Esophagus (tissue), 2 donors: ENCODE data around the gene KLKB1. TPM values are rescaled to one million over a fixed set of nuclear protein-coding genes. Genes with fewer than 3 reads are reported as not detected.

Source experiments
- H3K27ac ChIP-seq, 2 donors: one replicate each; pipeline ENCODE4 v1.5.1; 2013; ENCODE audit warnings: low read depth in 2 of 2, mild to moderate bottlenecking in 2 of 2, inconsistent platforms in 1 of 2, low read length in 1 of 2, moderate library complexity in 1 of 2
- H3K27me3 ChIP-seq, 2 donors: one replicate each; pipeline ENCODE4 v1.6.1; 2013; ENCODE audit warnings: low read length in 2 of 2, control low read depth in 1 of 2, mild to moderate bottlenecking in 1 of 2; ENCODE audit not compliant: insufficient read depth in 2 of 2, control insufficient read depth in 1 of 2
- H3K36me3 ChIP-seq, 2 donors: one replicate each; pipeline ENCODE4 v1.6.1; 2013; ENCODE audit warnings: low read length in 1 of 2; ENCODE audit not compliant: control insufficient read depth in 2 of 2, insufficient read depth in 2 of 2
- H3K4me1 ChIP-seq, 2 donors: one replicate each; pipeline ENCODE4 v1.6.1; 2013; ENCODE audit warnings: low read length in 1 of 2; ENCODE audit not compliant: control insufficient read depth in 2 of 2, insufficient read depth in 2 of 2
- H3K4me3 ChIP-seq, 2 donors: one replicate each; pipeline ENCODE4 v1.5.1; 2013; ENCODE audit warnings: low read length in 2 of 2, mild to moderate bottlenecking in 2 of 2, low read depth in 1 of 2, moderate library complexity in 1 of 2
- H3K9me3 ChIP-seq, 2 donors: one replicate each; pipeline ENCODE4 v1.6.1; 2013; ENCODE audit warnings: mild to moderate bottlenecking in 2 of 2, low read depth in 1 of 2, low read length in 1 of 2, moderate library complexity in 1 of 2; ENCODE audit not compliant: control insufficient read depth in 2 of 2, insufficient read depth in 1 of 2
- WGBS, 2 donors: extraction: QIAGEN DNeasy Blood & Tissue Kit; methylation state at CpG; one replicate each; pipeline ENCODE4 v1.1.7; 2013; 5-methylcytosine and 5-hydroxymethylcytosine counted together
- polyA plus RNA-seq, 2 donors: library from polyadenylated mRNA; stranded (reverse); fragments of 200-250 nt; gene quantifications; one replicate each; pipeline ENCODE4 v1.2.3, GENCODE V29; 2013
- donor health status: healthy with polysubstance abuse.
- donor health status: Bipolar disorder and iron deficiency.

KLKB1 gene
- polyA plus RNA-seq, 2 donors: 0.12 to 0.26 TPM

GRCh38 chr4:186298031-186298647 is 70.8 kb downstream of the KLKB1 start:
- no peaks in the 10 kb centered on the region for H3K36me3 ChIP-seq
- 40 to 43% methylated on average over 39 of the region's 39 CpGs for WGBS, 2 donors
- no peak overlapping the region for H3K4me3 ChIP-seq
- no peaks in the 10 kb centered on the region for H3K27me3 ChIP-seq
- H3K27ac ChIP-seq: no peak overlapping the region
- H3K9me3 ChIP-seq: no peaks in the 10 kb centered on the region
- H3K4me1 ChIP-seq: no peaks in the 10 kb centered on the region

- peaks cover 0 to 2% of the 10 kb centered on the region in 2 donors for H3K27me3 ChIP-seq
- H3K4me1 ChIP-seq: no peaks in the 10 kb centered on the region
- WGBS, 2 donors: 77 to 79% methylated on average over 5 of the region's 5 CpGs
- H3K27ac ChIP-seq: no peak overlapping the region
- H3K4me3 ChIP-seq: no peak overlapping the region
- no peaks in the 10 kb centered on the region for H3K36me3 ChIP-seq
- no peaks in the 10 kb centered on the region for H3K9me3 ChIP-seq
Observed at GRCh38 chr4:186299291-186299690, 72.0 kb downstream of the KLKB1 start.

GRCh38 chr4:186300659-186301390 is 73.5 kb downstream of the KLKB1 start:
- Histone ChIP-seq H3K4me1 (no peaks in the 10 kb centered on the region), H3K4me3 (no peak overlapping the region), H3K36me3 (no peaks in the 10 kb centered on the region), H3K9me3 (no peaks in the 10 kb centered on the region), H3K27me3 (peaks cover 0 to 2% of the 10 kb centered on the region in 2 donors), H3K27ac (no peak overlapping the region)
- WGBS, 2 donors: 75 to 84% methylated on average over 6 of the region's 6 CpGs

GRCh38 chr4:186304216-186304615 is 76.9 kb downstream of the KLKB1 start:
- no peaks in the 10 kb centered on the region for H3K36me3 ChIP-seq
- H3K27me3 ChIP-seq: peaks cover 0 to 2% of the 10 kb centered on the region in 2 donors
- WGBS, 2 donors: 84 to 91% methylated on average over 5 of the region's 5 CpGs
- no peaks in the 10 kb centered on the region for H3K4me1 ChIP-seq
- no peak overlapping the region for H3K27ac ChIP-seq
- no peak overlapping the region for H3K4me3 ChIP-seq
- H3K9me3 ChIP-seq: no peaks in the 10 kb centered on the region

- WGBS, 2 donors: 61 to 67% methylated on average over 13 of the region's 13 CpGs
- Histone ChIP-seq H3K9me3 (no peaks in the 10 kb centered on the region), H3K36me3 (no peaks in the 10 kb centered on the region), H3K4me3 (no peak overlapping the region), H3K27ac (no peak overlapping the region), H3K4me1 (no peaks in the 10 kb centered on the region), H3K27me3 (peaks cover 0 to 2% of the 10 kb centered on the region in 2 donors)
Observed at GRCh38 chr4:186304866-186305505, 77.7 kb downstream of the KLKB1 start.

- H3K4me1 ChIP-seq: no peaks in the 10 kb centered on the region
- H3K27me3 ChIP-seq: peaks cover 0 to 2% of the 10 kb centered on the region in 2 donors
- no peaks in the 10 kb centered on the region for H3K9me3 ChIP-seq
- WGBS, 2 donors: 52 to 58% methylated on average over 4 of the region's 4 CpGs
- no peak overlapping the region for H3K4me3 ChIP-seq
- H3K27ac ChIP-seq: no peak overlapping the region
- H3K36me3 ChIP-seq: no peaks in the 10 kb centered on the region
Observed at GRCh38 chr4:186307497-186307896, 80.2 kb downstream of the KLKB1 start.

- Histone ChIP-seq H3K27me3 (peaks cover 0 to 2% of the 10 kb centered on the region in 2 donors), H3K4me3 (no peak overlapping the region), H3K9me3 (no peaks in the 10 kb centered on the region), H3K36me3 (no peaks in the 10 kb centered on the region), H3K4me1 (no peaks in the 10 kb centered on the region), H3K27ac (no peak overlapping the region)
- 62 to 71% methylated on average over 3 of the region's 3 CpGs for WGBS, 2 donors
Observed at GRCh38 chr4:186307916-186308315, 80.6 kb downstream of the KLKB1 start.

Other genes starting within 250 kb of the KLKB1 start
- 1 to 10 TPM; 2.1 to 3.6 TPM for gene TLR3, start 158.4 kb upstream of the KLKB1 start, polyA plus RNA-seq
- gene FAM149A, start 122.8 kb upstream of the KLKB1 start, polyA plus RNA-seq: 1 to 10 TPM; 3.2 to 6.7 TPM
- gene CYP4V2, start 35.9 kb upstream of the KLKB1 start, polyA plus RNA-seq: 1 to 10 TPM; 4.4 to 6.4 TPM
- gene F11, start 38.7 kb downstream of the KLKB1 start, polyA plus RNA-seq: not detected